ENCODE results near the gene SPOCD1.

The SPOCD1 gene

DNA sequence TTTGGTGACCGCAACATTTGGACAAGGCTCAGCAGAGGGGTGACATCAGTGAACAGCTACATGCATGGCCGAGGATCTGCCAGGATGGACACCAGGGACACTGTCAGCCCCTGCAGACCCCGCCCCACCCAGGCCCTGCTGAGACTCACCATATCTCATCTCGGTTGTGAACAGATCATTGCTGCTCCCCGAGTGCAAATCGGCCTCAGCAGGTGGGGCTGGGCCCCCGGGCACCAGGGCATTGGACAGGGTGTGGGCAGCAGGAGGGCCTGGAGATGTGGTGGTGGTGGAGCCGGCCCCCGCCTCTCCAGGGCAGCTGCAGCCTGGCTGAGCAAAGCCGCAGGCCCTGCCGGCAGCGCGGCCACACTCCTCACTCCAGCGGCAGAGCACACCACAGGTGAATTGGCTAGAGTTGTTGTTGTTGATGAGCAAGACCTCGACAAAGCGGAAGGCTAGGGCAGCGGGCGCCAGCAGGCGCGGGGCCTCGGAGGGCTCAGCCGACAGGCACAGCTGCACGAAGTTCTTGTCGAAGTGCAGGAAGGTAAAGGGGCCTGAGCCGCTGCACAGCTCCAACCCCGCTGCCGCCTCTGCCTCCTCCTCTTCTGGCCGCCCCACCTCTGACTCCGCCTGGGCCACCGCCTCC is 59.9 kb downstream of the SPOCD1 start:
- ATAC-seq (no peak), DNase-seq (no peak)

DNA sequence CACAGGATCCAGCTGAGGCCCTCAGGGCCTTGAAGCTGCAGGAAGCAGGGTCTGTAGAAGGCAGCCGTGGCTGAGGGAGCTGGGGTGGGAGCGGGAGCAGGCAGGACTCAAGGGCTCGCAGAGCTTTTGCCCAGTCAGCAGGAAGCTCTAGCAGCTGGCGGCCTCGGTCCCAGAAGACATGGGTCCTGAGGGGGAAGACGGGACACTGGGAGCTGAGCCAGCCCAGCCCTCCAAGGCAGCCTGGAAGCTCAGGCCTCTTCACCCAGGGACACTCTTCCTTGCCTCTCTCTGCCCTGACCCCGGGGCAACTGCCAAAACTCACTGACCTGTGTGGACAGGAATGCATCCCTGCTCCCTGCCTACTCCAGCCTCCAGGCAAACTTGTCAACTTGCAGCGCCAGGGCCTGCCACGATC is 60.6 kb downstream of the SPOCD1 start:
- ATAC-seq, result no peak

DNA sequence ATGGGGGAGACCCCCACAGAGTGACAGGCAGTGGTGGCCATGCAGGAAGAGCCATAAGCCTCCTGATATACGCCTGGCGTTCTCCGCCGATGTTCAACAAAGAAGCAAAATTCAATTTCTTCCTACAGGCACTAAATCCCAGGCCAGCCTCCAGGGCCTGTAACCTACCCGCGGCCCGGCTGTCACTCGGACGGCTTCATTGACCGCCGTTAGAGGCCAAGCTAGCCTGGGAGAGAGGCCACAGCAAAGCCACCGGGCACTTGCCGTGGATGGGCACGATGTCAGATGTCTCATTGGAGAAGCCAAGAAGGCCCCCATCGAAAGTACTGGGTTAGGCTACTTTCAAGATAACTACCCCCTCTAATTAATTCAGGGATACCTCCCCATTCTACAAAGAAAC is 61.4 kb downstream of the SPOCD1 start:
- DNase-seq, result no peak
- ATAC-seq, result no peak

More for the DNA sequence above, 60.6 kb downstream of the SPOCD1 start:
- no peak for DNase-seq

DNA sequence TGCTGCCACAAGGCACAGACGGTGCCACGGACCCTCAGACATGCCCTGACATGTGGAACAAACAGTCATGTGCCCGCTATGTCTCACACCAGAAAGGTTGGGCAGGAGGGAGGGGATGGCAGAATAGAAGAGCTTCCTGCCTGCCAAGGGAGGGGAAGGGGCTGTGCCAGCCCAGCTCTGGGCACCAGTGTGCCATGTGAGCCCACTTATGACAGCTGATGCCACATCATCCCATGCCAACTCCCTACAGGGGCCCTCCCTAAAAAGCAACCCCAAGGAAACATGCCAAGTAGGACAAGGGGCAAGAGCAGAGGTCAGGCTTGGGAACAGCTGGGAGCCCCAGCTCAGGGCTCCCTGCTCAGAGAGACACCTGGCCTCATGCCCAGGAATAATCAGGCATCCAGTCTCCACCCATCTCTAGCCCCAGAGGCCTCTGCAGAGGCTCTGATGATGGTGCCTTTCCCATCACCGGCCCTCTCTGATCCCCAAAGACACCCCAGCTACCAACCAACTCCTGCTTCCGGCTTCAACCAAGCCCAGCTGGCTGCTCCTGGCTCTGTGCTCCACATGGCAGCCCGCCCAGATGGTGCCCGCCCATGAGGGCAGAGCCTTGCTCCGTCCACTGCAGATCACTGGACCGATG is 62.0 kb downstream of the SPOCD1 start:
- ATAC-seq, result no peak
- no peak for DNase-seq

DNA sequence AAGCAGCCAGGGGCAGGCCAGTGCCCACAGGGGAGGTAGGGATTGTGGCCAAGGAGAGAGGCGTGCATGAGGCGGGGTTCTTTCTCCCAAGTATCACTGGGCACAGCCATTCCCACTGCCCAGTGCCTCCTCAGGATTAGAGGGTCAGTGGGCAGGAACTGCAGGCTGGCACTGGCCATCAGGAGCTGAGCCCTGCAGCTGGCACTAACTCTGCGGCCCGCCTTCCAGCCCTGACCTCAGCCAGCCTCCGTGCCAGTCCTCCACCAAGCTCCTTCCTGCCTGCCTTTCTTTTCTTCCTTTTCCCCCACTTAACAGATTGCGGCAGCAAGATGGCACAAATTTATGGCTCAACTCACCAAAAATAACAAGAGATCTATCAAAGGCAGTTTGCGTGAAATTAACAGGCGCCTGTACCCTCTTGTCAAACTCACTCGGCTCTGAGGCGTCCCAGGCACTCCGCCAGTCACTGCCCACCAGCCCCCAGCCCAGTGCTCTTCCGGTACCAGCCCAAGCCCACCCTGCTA is 62.8 kb downstream of the SPOCD1 start:
- no peak for DNase-seq
- no peak for ATAC-seq

DNA sequence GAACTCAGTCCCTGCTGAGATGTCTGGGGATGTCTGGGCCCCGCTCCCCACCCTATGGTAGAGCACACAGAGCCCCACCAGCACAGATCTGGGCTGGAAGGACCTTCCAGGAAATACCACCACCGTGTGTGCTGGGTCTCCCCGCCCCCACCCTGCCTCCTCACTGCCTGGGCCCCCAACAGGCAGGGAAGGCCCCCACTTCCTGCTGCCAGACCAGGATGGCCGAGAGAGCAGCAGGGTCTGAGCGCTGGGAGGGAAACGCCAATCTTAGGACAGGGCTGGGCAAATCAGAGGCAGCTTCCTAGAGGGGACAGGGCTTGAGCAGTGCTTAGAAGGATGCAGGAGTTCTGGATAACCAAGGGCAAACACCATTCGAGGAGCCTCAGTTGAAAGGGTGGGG is 63.6 kb downstream of the SPOCD1 start:
- ATAC-seq (peak; percentile 26), DNase-seq (no peak)

DNA sequence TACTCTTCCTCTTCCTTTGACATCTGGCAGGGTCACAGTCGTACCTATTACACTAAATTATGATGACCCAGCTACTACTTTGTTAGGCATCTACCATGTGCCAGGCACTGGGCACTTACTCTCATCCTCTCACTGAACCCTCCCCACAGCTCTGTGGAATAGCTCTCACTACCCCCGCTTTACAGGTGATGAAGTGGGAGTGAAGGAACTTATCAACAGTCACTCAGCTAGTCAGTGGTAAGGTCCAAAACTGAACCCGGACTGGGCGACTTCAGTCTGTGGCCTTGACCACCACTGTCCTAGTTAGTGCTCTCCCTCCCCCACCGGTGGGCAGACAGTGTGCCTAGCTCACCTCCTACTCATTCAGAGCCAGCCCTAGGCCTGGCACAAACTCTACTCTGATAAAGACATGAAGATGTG is 64.0 kb downstream of the SPOCD1 start:
- DNase-seq, result no peak
- no peak for ATAC-seq

DNA sequence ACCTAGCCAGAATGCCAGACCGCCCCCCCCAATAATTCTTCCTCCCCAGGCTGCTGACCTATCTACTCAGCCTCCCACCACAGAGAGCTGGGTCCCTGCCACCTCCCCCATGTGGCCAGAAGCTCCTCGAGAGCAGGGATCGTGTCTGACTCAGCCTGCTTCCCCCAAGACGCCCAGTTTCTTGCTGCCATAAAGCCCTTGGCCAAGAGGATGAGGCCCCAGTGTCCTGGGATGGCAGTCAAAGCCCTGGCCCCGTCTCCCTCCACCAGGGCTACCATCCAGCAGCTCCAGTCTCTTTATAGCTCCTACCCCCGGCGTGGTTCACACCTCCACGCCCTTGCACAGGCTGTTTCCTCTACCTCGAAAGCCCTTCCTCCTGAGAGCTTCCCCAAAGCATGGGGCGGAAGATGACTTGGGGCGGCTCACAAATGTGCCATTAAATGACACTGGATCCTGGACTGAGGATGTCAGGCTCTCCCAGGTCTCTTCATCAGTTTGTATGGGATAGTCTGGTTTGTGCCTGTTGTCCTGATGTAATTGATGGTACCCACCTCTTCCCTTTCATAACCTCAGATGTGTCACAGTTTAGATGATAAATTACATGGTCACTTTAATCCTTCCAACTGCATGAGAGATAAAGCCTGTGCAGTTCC is 64.8 kb downstream of the SPOCD1 start:
- ATAC-seq, result peak; percentile 48
- peak; percentile 32 for DNase-seq

DNA sequence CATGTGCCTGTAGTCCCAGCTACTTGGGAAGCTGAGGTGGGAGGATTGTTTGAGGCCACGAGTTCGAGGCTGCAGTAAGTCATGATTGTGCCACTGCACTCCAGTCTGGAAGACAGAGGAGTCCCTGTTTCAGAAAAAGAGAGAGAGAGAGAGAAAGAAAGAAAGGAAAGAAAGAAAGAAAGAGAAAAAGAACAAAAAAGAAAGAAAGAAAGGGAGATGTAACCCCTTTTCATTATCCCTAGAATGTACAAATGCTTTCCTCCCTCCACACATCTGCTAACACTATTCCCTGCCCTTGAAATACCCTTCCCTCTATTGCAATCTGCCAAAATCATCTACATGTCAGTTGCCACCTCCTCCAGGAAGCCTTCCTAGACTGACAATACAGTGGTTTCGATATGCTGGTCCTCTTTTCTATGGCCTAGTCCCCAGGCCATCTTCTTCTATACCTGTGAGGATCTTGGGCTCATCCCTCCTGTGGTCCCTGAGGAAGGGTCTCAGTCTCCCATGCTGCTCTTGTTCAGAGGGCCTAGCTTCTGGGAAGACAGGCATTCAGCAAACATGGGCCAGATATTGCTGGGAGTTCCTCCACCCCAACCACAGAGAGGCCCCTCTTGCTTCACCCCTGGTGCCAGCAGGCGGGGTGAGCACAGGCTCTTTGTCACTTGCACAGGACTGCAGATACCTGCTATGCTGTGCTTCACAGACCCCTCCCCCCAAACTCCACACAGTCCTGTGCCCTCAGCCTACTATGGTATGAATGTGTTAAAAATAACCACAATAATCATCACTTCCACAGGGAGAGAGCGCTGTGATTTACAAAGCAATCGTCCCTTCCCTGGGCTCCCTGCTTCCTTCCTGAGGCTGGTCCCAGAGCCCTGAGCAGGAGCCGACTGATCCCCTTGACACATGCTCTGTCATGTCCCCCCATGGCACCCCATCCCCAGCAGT is 65.8 kb downstream of the SPOCD1 start:
- ATAC-seq, result no peak
- DNase-seq, result no peak

DNA sequence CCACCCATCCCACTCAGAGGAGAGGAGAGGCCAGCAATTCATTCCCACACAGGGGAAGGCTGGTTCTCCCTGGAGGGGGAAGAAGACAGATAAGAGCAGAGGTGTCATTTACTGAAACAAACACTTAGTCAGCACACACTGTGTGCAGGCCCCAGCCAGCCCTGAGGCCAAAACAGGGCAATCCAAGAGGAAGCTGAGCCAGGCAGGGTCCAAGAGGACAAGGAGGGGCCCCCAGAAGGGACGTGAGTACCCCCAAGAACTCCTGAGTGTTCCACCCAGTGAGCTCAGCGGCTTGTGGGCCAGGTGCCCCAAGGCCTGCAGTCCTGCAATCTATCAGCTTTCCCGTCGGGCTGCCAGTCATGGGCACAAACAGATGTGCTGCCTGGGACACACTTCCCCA is 67.5 kb downstream of the SPOCD1 start:
- no peak for DNase-seq

DNA sequence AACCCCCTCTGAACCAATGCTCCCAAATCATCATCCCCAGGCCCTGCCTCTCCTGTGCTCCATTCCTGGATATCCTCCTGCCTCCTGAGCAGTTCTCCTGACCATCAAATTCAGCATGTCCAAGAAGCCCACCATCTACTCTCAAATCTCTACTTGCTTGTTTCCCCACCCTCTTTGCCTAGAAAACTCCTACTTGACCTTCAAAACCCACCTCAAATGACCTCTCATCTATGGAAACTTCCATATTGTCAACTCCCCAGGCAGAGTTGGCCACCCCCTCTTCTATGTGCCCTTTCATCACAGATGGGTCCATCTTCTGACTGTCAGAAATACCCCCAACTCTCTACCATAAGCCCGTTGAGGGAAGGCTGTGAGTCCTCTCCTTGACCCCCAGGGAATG is 68.5 kb downstream of the SPOCD1 start:
- no peak for ATAC-seq

More for the DNA sequence above, 67.5 kb downstream of the SPOCD1 start:
- ATAC-seq, result no peak

DNA sequence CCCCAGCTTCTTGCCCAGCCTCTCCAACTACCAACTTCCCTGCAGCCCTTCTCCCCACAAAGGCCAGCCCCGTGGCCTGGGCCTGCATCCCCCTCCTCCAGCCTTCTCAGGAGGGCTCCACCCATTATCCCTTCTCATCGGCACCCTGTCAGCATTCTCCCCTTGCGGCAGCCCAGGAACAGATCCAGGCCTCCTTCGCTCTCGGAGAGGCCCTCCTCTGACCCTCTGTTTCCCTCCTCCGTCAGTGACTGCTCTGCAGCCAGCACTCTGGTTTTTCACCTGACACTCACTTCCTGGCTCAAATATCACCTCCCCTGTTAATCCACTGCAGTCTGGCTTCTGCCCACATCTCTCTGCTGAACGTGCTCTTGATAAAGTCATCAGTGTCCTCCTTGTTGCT is 69.1 kb downstream of the SPOCD1 start:
- no peak for ATAC-seq
- DNase-seq, result no peak

More for the DNA sequence above, 68.5 kb downstream of the SPOCD1 start:
- no peak for DNase-seq

DNA sequence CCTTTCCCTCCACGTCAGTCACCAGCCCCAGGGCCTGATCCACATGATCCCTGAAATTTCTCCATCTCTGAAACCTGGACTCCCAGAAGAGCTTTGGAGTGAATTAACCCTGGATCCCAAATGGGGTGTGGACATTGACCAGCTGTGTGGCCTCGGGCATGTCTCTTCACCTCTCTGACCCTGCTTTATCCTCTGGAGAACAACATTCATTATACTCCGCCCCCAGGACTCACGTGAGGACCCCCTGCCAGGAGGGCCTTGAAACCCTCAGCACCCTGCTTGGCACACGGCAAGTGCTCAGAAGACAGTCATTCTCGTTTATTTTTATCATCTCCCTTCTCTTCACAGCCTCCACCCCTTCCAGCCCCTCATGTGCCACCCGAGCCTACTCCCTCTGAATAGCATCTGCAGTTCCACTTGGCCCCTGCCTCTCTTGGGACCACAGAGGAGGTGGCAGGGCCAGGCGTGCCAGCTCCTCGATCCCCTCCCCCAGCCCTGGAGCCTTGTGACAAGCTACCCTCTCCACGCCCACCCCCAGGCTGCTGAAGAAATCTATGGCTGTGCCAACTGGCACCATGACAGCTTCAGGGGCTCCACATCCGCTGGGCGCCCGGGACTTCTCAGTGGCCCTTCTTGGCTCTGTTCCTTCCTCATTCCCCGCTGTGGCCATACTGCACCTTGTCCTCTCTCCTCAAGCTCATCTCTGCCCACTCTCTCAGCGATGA is 69.7 kb downstream of the SPOCD1 start:
- ATAC-seq, result no peak
- DNase-seq, result no peak

DNA sequence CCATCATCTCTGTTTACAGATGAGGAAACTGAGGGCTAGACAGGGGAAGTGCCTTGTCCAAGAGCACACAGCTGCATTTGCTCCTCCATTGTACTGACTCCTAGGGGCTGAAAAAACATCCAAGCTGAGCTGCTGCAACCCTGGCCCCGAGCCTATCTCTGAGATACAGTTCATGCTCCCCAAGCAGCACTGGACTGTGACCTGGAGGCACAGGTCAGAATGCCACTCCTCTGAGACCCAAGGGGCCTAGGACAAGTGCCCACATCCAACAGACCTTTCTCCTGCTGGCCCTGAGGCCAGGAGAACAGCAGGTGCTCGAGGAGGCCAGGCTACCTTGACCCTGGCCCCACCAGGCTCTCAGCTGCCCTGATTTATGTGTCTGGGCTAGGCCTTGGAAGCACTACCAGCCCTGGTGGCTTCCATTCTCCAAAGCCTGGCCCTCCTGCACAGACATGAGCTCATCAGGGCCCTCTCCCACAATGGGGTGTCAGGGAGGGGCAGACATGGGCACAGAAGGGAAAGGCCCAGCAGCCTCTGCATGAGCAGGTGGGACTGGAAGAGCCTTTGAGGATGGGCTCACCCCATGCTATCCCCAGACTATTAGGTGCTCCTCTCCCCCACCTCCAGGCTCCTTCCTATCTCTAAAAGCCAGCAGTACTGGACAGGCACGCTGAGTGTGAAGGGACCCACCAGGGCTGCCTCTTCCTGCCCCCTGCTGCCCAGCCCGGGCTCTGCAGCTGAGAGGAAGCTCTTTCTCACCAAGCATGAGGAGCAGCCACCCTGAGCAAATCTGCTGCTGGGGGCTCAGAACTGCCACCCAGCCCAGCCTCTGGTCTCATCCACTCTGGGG is 70.5 kb downstream of the SPOCD1 start:
- ATAC-seq (peak; percentile 47), DNase-seq (peak; percentile 72)

DNA sequence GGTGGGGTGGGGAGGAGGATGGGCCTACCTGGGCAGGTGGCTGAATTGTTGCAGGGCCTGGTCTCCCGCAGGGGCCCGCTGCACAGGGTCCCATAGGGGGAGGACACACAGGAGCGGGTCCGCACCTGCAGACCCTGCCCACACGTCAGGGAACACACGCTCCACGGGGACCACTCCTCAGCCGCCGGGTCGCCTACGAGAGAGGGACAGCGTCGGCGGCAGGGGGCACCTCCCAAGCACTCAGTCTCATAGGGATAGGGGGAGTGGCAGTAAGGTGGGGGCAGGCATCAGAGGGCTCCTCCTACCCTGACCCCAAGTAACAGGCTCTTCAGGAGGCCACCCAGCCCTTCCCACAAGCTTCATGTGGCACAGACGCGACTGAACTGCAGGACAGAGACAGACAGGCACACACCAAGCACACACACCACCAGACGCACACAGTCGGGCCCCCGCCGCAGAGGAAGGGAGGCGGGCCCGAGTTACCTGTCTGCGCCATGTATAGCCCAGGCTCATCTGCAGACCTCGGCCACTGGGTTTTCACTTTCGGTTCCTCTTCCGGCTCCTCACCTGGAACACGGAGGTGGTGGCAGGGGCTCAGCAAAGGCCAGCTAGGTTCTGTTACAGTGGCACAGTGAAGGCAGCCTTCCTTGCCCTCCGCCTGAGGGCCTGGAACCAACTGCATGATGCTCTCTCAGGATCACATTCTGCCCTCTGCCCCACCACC is 71.5 kb downstream of the SPOCD1 start:
- no peak for ATAC-seq

DNA sequence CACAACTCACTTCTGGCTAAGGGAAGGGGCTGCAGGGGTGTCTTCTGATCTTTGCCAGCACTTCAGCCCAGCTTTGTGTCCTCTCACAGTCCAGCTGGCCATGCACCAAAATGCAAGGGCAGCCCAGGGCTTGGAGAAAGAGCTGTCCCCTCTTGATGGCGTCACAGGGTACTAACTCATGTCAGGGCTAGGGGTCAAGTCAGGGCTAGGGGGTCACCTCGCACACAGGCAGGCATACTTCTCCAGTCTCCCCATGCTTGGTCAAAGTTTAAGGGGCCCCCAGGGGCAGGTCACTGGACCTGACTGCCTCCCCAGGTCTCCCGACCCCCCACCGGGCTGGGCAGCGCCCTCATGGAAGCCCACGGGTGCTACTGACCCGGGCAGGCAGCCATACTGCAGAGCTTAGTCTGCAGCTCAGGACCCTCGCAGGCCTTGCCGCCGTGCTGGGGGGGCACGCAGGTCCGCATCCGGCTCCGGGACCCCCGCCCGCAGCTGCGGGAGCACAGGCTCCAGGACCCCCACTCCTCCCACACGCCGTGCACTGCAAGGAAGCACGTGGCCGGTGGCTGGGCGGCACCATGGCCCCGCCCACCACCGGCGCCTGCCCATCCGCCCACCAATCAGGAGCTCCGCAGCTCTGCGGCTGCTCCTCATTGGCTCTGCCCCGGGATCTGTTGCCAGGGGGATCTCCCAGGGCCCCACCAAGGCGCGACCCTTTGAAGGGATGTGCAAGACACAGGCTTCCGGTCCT is 73.2 kb downstream of the SPOCD1 start:
- no peak for ATAC-seq

More for the DNA sequence above, 71.5 kb downstream of the SPOCD1 start:
- no peak for DNase-seq

More for the DNA sequence above, 73.2 kb downstream of the SPOCD1 start:
- DNase-seq, result no peak

All from stimulated activated naive CD8-positive, alpha-beta T cell treated with anti-CD3 and anti-CD28 coated beads, Interleukin-15, Interleukin-2, amounts not matched to agents 100 U/mL and 50 U/mL, for 24 hours (primary cell).